Hematopoietic multipotent progenitor cell treated with erythropoietin and hydrocortisone succinate and interleukin-3 and kit ligand, for 4 days (in vitro differentiated cells): Measurements from ENCODE around the gene MOV10.
A peak's percentile ranks its signal among the peaks of the same experiment; 100 is the strongest.
"Not testable (repeated sequence)": the region's sequence is repeated elsewhere in the genome, so short reads cannot be mapped to it uniquely, and the experiment has no call there.

Experiments used
- DNase-seq: peaks from one replicate; pipeline ENCODE4 v3.0.0-alpha.2; 2015

The MOV10 gene

GRCh38 chr1:112674440-112674985, at the start of gene MOV10:
Gene MOV10, plus strand, starts transcription at chr1:112674659. Its CDS starts 254 bp downstream, at chr1:112674913.
- peak; percentile 88 for DNase-seq

- peak; percentile 47 for DNase-seq
Measured at GRCh38 chr1:112625696-112626095, 48.8 kb upstream of the MOV10 start.

- DNase-seq = no peak
Measured at GRCh38 chr1:112626193-112626592, 48.3 kb upstream of the MOV10 start.

GRCh38 chr1:112626887-112627286, 47.6 kb upstream of the MOV10 start:
- no peak for DNase-seq

GRCh38 chr1:112628516-112628915, 45.9 kb upstream of the MOV10 start:
- no peak for DNase-seq

- DNase-seq = no peak
Measured at GRCh38 chr1:112629256-112629655, 45.2 kb upstream of the MOV10 start.

- DNase-seq = peak; percentile 55
Measured at GRCh38 chr1:112633628-112634027, 40.8 kb upstream of the MOV10 start.

- DNase-seq = no peak
Measured at GRCh38 chr1:112634367-112634766, 40.1 kb upstream of the MOV10 start.

GRCh38 chr1:112636056-112636455, 38.4 kb upstream of the MOV10 start:
- no peak for DNase-seq

GRCh38 chr1:112636597-112637253, 37.7 kb upstream of the MOV10 start:
- no peak for DNase-seq

- DNase-seq = no peak
Measured at GRCh38 chr1:112637254-112638109, 37.0 kb upstream of the MOV10 start.

- no peak for DNase-seq
Measured at GRCh38 chr1:112638110-112638428, 36.4 kb upstream of the MOV10 start.

GRCh38 chr1:112640437-112640836, 34.0 kb upstream of the MOV10 start:
- not testable (repeated sequence) for DNase-seq

GRCh38 chr1:112643080-112643479, 31.4 kb upstream of the MOV10 start:
- no peak for DNase-seq

GRCh38 chr1:112646225-112646624, 28.2 kb upstream of the MOV10 start:
- DNase-seq = no peak

- DNase-seq = no peak
Measured at GRCh38 chr1:112651205-112651604, 23.3 kb upstream of the MOV10 start.

- DNase-seq = no peak
Measured at GRCh38 chr1:112665857-112666256, 8.6 kb upstream of the MOV10 start.

- no peak for DNase-seq
Measured at GRCh38 chr1:112666946-112667345, 7.5 kb upstream of the MOV10 start.

- no peak for DNase-seq
Measured at GRCh38 chr1:112672009-112672408, 2.5 kb upstream of the MOV10 start.

- DNase-seq = no peak
Measured at GRCh38 chr1:112672842-112673241, 1.6 kb upstream of the MOV10 start.

GRCh38 chr1:112673592-112674439, 643 bp upstream of the MOV10 start:
- peak; percentile 56 for DNase-seq

GRCh38 chr1:112674986-112675727, 698 bp downstream of the MOV10 start:
- peak; percentile 69 for DNase-seq
